ENCODE results near the gene CNGB1.

Gene CNGB1

DNA sequence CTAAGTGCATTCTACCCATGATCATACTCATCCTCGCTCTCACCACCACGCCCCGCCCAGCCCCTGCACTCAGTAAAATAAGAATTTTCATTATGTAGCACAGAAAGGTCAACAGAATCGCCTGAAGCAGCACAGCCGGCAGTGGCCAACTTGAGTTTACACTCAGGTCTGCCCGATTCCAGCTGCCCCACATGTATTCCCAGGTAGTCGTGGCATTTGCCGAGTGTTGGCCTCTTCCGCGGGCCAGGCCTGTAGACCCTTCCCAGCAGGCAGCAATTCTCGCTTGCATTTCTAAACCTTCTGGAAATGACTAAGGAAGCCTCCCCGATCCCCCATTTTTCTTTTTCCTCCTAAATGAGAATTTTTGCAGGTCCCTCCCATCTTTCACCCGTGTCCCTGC lies 609 bp downstream of the CNGB1 start:
- TF ChIP-seq, protein P1, sequence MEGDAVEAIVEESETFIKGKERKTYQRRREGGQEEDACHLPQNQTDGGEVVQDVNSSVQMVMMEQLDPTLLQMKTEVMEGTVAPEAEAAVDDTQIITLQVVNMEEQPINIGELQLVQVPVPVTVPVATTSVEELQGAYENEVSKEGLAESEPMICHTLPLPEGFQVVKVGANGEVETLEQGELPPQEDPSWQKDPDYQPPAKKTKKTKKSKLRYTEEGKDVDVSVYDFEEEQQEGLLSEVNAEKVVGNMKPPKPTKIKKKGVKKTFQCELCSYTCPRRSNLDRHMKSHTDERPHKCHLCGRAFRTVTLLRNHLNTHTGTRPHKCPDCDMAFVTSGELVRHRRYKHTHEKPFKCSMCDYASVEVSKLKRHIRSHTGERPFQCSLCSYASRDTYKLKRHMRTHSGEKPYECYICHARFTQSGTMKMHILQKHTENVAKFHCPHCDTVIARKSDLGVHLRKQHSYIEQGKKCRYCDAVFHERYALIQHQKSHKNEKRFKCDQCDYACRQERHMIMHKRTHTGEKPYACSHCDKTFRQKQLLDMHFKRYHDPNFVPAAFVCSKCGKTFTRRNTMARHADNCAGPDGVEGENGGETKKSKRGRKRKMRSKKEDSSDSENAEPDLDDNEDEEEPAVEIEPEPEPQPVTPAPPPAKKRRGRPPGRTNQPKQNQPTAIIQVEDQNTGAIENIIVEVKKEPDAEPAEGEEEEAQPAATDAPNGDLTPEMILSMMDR (IDR thresholded peaks at IDR 0.05; ENCODE audit: extremely low read depth, missing control alignments), result no peak
- DNase-seq (ENCODE audit: low spot score), result no peak

DNA sequence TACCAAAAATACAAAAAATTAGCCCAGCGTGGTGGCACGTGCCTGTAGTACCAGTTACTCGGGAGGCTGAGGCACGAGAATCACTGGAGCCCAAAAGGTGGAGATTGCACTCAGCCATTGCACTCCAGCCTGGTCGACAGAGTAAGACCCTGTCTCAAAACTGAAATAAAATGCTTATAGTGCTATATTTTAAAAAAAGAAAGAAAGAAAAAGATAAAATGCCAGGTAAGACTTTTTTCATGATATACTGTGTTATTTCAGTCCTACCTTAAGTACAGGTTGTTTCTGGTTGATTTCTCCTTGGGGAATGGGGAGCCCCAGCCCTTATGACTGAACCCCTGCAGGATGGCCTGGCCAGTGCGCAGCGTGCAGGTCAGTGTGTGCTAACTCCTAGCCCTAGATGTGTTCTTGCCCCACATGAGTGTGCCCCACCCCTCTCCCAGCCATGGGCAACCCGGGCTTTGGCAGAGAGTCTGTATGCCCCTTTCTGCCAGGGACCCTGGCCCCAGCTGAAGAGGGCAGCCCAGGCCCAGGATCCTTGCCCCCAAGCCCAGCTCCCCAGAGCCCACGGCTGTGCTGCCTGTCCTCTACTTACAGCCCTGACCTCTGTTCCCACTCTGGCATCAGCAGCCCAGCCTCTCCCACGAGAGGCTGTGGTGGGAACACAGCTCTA lies 1.3 kb downstream of the CNGB1 start:
- DNase-seq (ENCODE audit: low spot score), result no peak
- TF ChIP-seq, protein P1 (IDR thresholded peaks at IDR 0.05; ENCODE audit: extremely low read depth, missing control alignments), result no peak

DNA sequence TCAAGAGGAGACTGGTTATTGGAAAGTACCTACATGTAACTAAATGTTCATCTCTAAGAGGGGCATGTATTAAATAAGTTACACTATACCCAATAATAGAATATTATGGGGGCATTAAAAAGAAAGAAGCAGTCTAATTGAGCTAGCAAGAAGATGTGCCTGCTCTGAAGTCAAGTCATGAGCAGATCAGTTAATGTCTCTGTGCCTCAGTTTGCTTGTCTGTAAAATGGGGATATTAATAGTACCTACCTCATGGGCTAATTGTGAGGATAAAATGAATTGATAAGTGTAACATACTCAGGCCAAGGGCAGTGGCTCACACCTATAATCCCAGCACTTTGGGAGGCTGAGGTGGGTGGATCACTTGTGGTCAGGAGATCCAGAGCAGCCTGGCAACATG lies 3.0 kb downstream of the CNGB1 start:
- DNase-seq (ENCODE audit: low spot score), result no peak
- TF ChIP-seq, protein P1 (IDR thresholded peaks at IDR 0.05; ENCODE audit: extremely low read depth, missing control alignments), result no peak

DNA sequence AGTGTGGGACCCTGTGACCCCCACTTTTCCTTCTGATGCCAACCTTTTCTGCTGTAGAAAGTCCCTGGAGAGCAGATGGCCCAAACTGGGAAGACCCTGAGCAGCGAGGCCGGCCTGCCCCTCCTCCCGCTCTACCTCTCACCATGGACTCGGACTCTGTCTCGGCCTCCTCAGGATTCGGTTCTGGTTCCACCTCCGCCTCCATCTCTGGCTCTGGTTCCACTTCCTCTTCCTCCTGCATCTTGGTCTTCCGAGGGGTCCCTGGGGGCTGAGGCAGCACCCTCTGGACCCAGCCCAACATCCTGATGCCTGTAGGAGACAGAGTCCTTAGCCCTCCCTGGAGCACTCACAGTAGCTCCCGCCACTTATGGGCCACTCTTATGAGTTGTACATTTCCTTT lies 3.9 kb downstream of the CNGB1 start:
- TF ChIP-seq, protein P1 (IDR thresholded peaks at IDR 0.05; ENCODE audit: extremely low read depth, missing control alignments), result no peak

DNA sequence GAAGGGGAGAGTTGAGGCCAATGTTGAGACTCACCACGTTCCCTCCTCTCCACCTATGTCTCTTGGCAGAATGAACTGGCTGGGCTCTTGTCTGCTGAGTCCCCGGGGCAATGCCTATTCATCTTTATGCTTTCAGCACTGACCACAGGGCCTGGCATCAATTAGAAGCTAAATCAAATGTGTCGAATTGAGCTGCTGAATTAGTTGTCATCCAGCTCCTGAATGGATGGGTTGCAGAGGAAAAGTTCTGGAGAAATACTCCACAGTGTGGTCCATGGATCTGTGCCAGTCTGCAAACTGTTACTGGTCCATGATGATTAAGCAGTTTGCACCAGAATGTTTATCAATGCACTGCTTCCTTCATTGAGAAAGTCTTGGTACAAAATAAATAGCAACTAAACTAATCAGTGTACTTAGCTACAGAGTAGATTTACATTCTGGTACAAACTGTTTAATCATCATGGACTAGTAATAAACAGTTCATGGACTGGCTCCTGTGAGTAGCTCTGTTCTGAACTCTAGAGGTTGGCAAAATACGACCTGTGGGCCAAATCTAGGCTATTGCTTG lies 4.6 kb downstream of the CNGB1 start:
- DNase-seq (ENCODE audit: low spot score), result no peak
- TF ChIP-seq, protein P1 (IDR thresholded peaks at IDR 0.05; ENCODE audit: extremely low read depth, missing control alignments), result no peak

More for the DNA sequence above, 3.9 kb downstream of the CNGB1 start:
- DNase-seq (ENCODE audit: low spot score), result no peak

DNA sequence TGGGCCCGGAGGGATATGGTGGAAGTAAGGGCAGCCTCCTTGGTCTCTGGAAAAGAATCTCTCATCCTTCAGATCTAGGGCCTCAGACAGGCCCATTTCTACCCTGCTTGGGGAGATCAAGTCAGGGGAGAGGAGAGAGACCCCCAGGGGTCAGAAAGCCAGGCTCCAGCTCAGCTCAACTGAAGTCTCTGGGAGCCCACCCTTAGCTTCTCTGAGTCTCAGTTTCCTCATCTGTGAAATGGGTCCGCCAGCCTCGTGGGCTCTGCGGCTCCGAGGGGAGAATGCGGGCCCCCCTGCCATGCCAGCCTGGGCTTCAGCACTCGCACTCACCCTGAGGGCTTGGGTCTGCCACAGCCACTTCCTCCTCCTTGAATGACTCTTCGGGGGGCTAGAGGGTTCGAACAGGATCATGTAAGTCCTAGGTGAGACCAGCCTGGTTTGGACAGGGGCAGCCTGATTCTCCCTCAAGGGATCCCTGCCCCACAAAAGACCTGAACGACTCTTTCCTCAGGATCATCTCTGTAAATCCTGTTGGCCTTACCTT lies 6.7 kb downstream of the CNGB1 start:
- TF ChIP-seq, protein P1 (IDR thresholded peaks at IDR 0.05; ENCODE audit: extremely low read depth, missing control alignments), result no peak
- DNase-seq (ENCODE audit: low spot score), result no peak

DNA sequence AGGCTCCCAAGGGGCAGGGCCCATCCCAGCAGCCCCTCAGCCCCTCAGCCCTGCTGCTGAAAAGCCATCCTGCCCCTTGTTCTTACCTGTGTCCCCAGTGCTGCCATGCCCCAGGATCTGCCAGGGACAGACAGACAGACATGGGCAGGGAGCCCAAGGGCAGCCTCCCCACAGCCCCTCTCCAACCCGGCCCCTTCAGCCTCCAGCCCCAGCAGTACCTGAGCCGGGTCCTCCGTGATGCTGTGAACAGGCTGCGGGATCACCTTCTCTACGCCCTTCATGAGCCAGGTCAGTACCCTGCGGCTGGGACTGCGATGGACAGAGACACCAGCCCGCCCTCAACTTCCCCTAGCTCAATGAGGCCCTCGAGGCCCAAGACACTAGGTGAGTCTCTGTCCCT lies 8.2 kb downstream of the CNGB1 start:
- TF ChIP-seq, protein P1 (IDR thresholded peaks at IDR 0.05; ENCODE audit: extremely low read depth, missing control alignments), result no peak
- no peak for DNase-seq (ENCODE audit: low spot score)

Data from GM20000 (cell line).